GM12865 (cell line): ENCODE measurements around the gene PIK3CD.

Experiments
- DNase-seq: peaks from one replicate; pipeline ENCODE4 v3.0.0; 2010; ENCODE audit warnings: low read depth
- H3K4me3 ChIP-seq: 2 replicates; pipeline ENCODE4 v1.5.1; 2011; ENCODE audit warnings: mild to moderate bottlenecking, low read depth, low read length, control low read depth
- TF ChIP-seq, protein P1 (sequence below): IDR thresholded peaks from 2 replicates; pipeline ENCODE4 v1.5.1; 2011; ENCODE audit warnings: low read length, control low read depth, low read depth, inconsistent platforms; ENCODE audit not compliant: insufficient read depth; ENCODE audit errors: missing control alignments

The PIK3CD gene

DNA sequence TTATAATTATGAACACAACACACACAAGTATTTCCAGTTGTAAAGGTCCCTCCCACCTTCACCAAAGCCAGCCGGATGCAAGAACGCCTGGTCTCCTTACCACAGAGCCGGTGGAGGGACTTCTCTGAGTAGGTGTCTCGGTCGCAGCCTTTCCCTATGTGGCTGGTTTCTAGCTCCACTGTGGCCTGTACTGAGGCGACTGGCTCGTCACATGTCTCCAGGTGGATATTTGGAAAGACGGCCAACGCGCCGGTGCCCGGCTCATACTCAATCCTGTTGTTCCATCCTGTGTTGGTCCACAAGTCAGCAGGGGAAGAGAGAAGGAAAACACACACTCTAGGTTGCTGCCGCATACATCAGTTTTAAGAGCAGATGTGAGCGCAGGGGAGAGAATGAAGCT is 97.8 kb downstream of the PIK3CD start:
- no peak for DNase-seq
- TF ChIP-seq, protein P1, sequence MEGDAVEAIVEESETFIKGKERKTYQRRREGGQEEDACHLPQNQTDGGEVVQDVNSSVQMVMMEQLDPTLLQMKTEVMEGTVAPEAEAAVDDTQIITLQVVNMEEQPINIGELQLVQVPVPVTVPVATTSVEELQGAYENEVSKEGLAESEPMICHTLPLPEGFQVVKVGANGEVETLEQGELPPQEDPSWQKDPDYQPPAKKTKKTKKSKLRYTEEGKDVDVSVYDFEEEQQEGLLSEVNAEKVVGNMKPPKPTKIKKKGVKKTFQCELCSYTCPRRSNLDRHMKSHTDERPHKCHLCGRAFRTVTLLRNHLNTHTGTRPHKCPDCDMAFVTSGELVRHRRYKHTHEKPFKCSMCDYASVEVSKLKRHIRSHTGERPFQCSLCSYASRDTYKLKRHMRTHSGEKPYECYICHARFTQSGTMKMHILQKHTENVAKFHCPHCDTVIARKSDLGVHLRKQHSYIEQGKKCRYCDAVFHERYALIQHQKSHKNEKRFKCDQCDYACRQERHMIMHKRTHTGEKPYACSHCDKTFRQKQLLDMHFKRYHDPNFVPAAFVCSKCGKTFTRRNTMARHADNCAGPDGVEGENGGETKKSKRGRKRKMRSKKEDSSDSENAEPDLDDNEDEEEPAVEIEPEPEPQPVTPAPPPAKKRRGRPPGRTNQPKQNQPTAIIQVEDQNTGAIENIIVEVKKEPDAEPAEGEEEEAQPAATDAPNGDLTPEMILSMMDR: no peak
- H3K4me3 ChIP-seq: no peak overlapping the region

- H3K4me3 ChIP-seq: no peak overlapping the region
- TF ChIP-seq, protein P1: no peak
- no peak for DNase-seq
Observed at GRCh38 chr1:9751971-9752370, 100.4 kb downstream of the PIK3CD start.

DNA sequence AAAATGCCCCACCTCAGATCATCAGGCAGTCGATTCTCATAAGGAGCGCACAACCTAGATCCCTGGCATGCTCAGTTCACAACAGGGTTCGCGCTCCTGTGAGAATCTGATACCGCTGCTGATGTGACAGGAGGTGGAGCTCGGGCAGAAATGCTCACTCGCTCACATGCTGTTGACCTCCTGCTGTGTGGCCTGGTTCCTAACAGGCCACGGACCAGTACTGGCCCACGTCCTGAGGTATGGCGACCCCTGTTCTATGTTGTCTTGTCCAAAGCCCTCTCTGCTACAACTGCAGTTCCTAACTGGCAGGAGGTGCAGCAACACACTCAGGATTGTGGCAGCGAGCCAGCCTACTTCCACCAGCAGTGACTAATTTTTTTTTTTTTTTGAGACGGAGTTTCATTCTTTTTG is 101.6 kb downstream of the PIK3CD start:
- no peak overlapping the region for H3K4me3 ChIP-seq
- DNase-seq: no peak
- TF ChIP-seq, protein P1: no peak

GRCh38 chr1:9755441-9755995 is 104.0 kb downstream of the PIK3CD start:
- H3K4me3 ChIP-seq: no peak overlapping the region
- TF ChIP-seq, protein P1: no peak
- DNase-seq: no peak

- no peak for DNase-seq
- H3K4me3 ChIP-seq: no peak overlapping the region
- TF ChIP-seq, protein P1: no peak
Observed at GRCh38 chr1:9758559-9759121, 107.1 kb downstream of the PIK3CD start.

DNA sequence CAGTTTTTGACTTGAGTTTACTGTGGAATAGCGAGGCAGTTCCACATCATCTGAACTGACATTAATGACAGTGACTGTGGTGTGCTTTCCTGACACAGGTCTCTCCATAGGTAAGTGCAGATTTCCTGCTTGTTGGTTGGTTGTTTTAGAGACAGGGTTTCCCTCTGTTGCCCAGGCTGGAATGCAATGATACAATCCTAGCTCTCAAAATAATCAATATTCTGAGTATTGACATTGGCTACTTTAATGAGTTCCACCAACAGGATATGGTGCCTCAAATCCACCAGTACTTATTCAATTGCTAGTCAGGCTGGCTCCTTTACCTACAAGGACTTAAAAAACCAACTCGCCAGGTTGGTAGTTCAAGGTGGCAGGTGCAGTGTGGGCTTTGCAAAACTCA is 108.4 kb downstream of the PIK3CD start:
- no peak overlapping the region for H3K4me3 ChIP-seq
- no peak for DNase-seq
- TF ChIP-seq, protein P1: no peak

- DNase-seq: no peak
- TF ChIP-seq, protein P1: no peak
Observed at GRCh38 chr1:9760824-9761223, 109.3 kb downstream of the PIK3CD start.

More at GRCh38 chr1:9760824-9761223, 109.3 kb downstream of the PIK3CD start:
- no peak overlapping the region for H3K4me3 ChIP-seq
